ENCODE measurements around the gene R3HDML. TPM values are rescaled to one million over a fixed set of nuclear protein-coding genes. Genes with fewer than 3 reads are reported as not detected.

The R3HDML gene
- total and polyA plus RNA-seq, 2 of the 13 experiments (the other 11 are each of a cell fraction or from before 2014, with no cell fraction given), result not detected

- TF ChIP-seq ZBTB2 (CRISPR knock-in tag; IDR thresholded peaks at IDR 0.05; ENCODE audit: low read depth), result no peak; the same call in 1 of the 2 replicates
- no peak for TF ChIP-seq KAT2B (IDR thresholded peaks at IDR 0.05; ENCODE audit: borderline replicate concordance, low read depth, low read length)
- no peak; the same call in 1 of the 2 replicates for TF ChIP-seq ADNP (CRISPR knock-in tag; IDR thresholded peaks at IDR 0.05)
- no peak for TF ChIP-seq ZNF841 (CRISPR knock-in tag; IDR thresholded peaks at IDR 0.05; ENCODE audit: borderline replicate concordance)
- TF ChIP-seq NFE2 (CRISPR knock-in tag; IDR thresholded peaks at IDR 0.05), result no peak
- no peak for TF ChIP-seq ZNF451 (CRISPR knock-in tag; IDR thresholded peaks at IDR 0.05)
- TF ChIP-seq ZFX (CRISPR knock-in tag; IDR thresholded peaks at IDR 0.05; ENCODE audit: low read depth), result no peak
- peak; percentile 4; the same call in 1 of the 2 replicates for TF ChIP-seq ZNF350 (CRISPR knock-in tag; IDR thresholded peaks at IDR 0.05; ENCODE audit: borderline replicate concordance, low read depth)
- TF ChIP-seq ERF (CRISPR knock-in tag; IDR thresholded peaks at IDR 0.05), result no peak
- TF ChIP-seq ZNF629 (CRISPR knock-in tag; conservative IDR thresholded peaks at IDR 0.05), result peak; percentile 92
- TF ChIP-seq ZNF552 (CRISPR knock-in tag; IDR thresholded peaks at IDR 0.05; ENCODE audit: borderline replicate concordance), result no peak
- no peak for TF ChIP-seq ZNF687 (CRISPR knock-in tag; IDR thresholded peaks at IDR 0.05)
- no peak for TF ChIP-seq PPARG (CRISPR knock-in tag; conservative IDR thresholded peaks at IDR 0.05)
- TF ChIP-seq KDM1A (CRISPR knock-in tag; IDR thresholded peaks at IDR 0.05), result 0 out of 2 replicates have a peak, but pooled peaks have one; percentile 7
- no peak for TF ChIP-seq HDAC6 (IDR thresholded peaks at IDR 0.05; ENCODE audit: low read depth, low read length)
- no peak for TF ChIP-seq ZSCAN25 (CRISPR knock-in tag; IDR thresholded peaks at IDR 0.05)
- TF ChIP-seq ZNF7 (CRISPR knock-in tag; IDR thresholded peaks at IDR 0.05), result no peak
- TF ChIP-seq CEBPG (CRISPR knock-in tag; IDR thresholded peaks at IDR 0.05), result no peak
- TF ChIP-seq ARNTL (CRISPR knock-in tag; IDR thresholded peaks at IDR 0.05), result no peak
- TF ChIP-seq PHF8 (CRISPR knock-in tag; IDR thresholded peaks at IDR 0.05), result no peak
- TF ChIP-seq NFRKB (IDR thresholded peaks at IDR 0.05), result no peak
- TF ChIP-seq BRD4 (CRISPR knock-in tag; IDR thresholded peaks at IDR 0.05), result peak; percentile 39; the same call in 1 of the 2 replicates
- TF ChIP-seq ZNF431 (CRISPR knock-in tag; IDR thresholded peaks at IDR 0.05; ENCODE audit: borderline replicate concordance, low read depth), result no peak
- TF ChIP-seq TBL1XR1 (IDR thresholded peaks at IDR 0.05; ENCODE audit: borderline replicate concordance, low read length, partially characterized antibody), result no peak
- TF ChIP-seq FOXO1 (CRISPR knock-in tag; IDR thresholded peaks at IDR 0.05), result no peak
- TF ChIP-seq POLR2AphosphoS2 (IDR thresholded peaks at IDR 0.05; ENCODE audit: low read depth, low read length), result no peak
- no peak for TF ChIP-seq KMT2A (CRISPR knock-in tag; IDR thresholded peaks at IDR 0.05)
- no peak for TF ChIP-seq DNMT3B (CRISPR knock-in tag; conservative IDR thresholded peaks at IDR 0.05)
- no peak for TF ChIP-seq NR1H2 (CRISPR knock-in tag; IDR thresholded peaks at IDR 0.05; ENCODE audit: borderline replicate concordance, low read depth)
Observed at GRCh38 chr20:44393608-44394451, 57.0 kb downstream of the R3HDML start (continued).

Data from HepG2 (cell line).